Endothelial cell of umbilical vein (primary cell): ENCODE data around the gene MRGPRG. TPM values are rescaled to one million over a fixed set of nuclear protein-coding genes. Genes with fewer than 3 reads are reported as not detected.

ENCODE experiments used
- BruUV-seq: library from RNA; stranded (reverse); fragments of 400-500 nt; replicated peaks from 2 replicates; lab custom pipeline; 2021; lab: Mats Ljungman, UMichigan
- CTCF ChIA-PET: fragments of 300-600, 350-600 bp; sonication (Branson Sonifier 250); formaldehyde crosslinking; loops from one replicate; lab custom pipeline; 2021; ENCODE audit warnings: antibody characterized with exemption, inconsistent platforms; lab: Charles Lee
- POLR2A ChIA-PET: fragments of 300-600, 350-600 bp; sonication (Branson Sonifier 250); formaldehyde crosslinking; loops from one replicate; lab custom pipeline; 2021; ENCODE audit warnings: antibody characterized with exemption, inconsistent platforms; lab: Charles Lee
- DNase-seq: peaks from one replicate; pipeline ENCODE4 v3.0.0-alpha.2; 2011; ENCODE audit warnings: low read depth, low spot score
- FAIRE-seq: peaks from 2 replicates; lab custom pipeline; 2011; peaks lifted over from hg19 to GRCh38; lab: Jason Lieb, UNC
- H2AFZ ChIP-seq: 2 replicates; pipeline ENCODE4 v1.6.0; 2012; ENCODE audit warnings: low read depth, low read length, control low read depth, inconsistent platforms
- H3K27ac ChIP-seq: 2 replicates; pipeline ENCODE4 v1.5.1; 2011; ENCODE audit warnings: low read depth, mild to moderate bottlenecking, control low read depth, low read length, moderate library complexity; ENCODE audit not compliant: insufficient read depth
- H3K27me3 ChIP-seq, 2 experiments: 2 replicates each; pipeline versions ENCODE4 v1.6.0 to v1.6.1; 2011; ENCODE audit warnings: low read length in 2 of 2, mixed read lengths in 1 of 2; ENCODE audit not compliant: control insufficient read depth in 2 of 2, insufficient read depth in 2 of 2
- H3K36me3 ChIP-seq, 2 experiments: 2 replicates in 1 of 2; 3 replicates in 1 of 2; pipeline ENCODE4 v1.5.1; 2011; ENCODE audit warnings: low read length in 2 of 2, mild to moderate bottlenecking in 1 of 2, moderate library complexity in 1 of 2; ENCODE audit not compliant: control insufficient read depth in 2 of 2, insufficient read depth in 2 of 2; ENCODE audit errors: extremely low read depth in 1 of 2
- H3K4me1 ChIP-seq: 3 replicates; pipeline ENCODE4 v1.5.1; 2011; ENCODE audit warnings: mild to moderate bottlenecking, low read length; ENCODE audit not compliant: control insufficient read depth, insufficient read depth; ENCODE audit errors: extremely low read depth
- H3K4me2 ChIP-seq: 2 replicates; pipeline ENCODE4 v1.6.1; 2011; ENCODE audit warnings: low read length, control low read depth, mixed read lengths; ENCODE audit not compliant: insufficient read depth
- H3K4me3 ChIP-seq, 3 experiments: fragments of 200-600 bp in 1 of 3; sonication (generic), shearing (Covaris generic) in 1 of 3; replicated peaks in 1 of 3; 2 replicates each; pipeline ENCODE4 v1.5.1; 2011 to 2016; ENCODE audit warnings: control low read depth in 3 of 3, low read length in 3 of 3, mild to moderate bottlenecking in 2 of 3, inconsistent platforms in 1 of 3, low read depth in 1 of 3, moderate library complexity in 1 of 3; ENCODE audit not compliant: insufficient read depth in 1 of 3
- H3K79me2 ChIP-seq: 2 replicates; pipeline ENCODE4 v1.6.0; 2012; ENCODE audit warnings: low read length, inconsistent platforms; ENCODE audit not compliant: control insufficient read depth, insufficient read depth
- H3K9ac ChIP-seq: replicated peaks from 2 replicates; pipeline ENCODE3; 2011; ENCODE audit warnings: low read length, control low read depth; ENCODE audit not compliant: insufficient read depth; ENCODE audit errors: extremely low read depth
- H3K9me1 ChIP-seq: replicated peaks from 3 replicates; pipeline ENCODE4 v1.6.0; 2011; ENCODE audit warnings: mild to moderate bottlenecking, low read length; ENCODE audit not compliant: control insufficient read depth, insufficient read depth; ENCODE audit errors: extremely low read depth
- H3K9me3 ChIP-seq: replicated peaks from 2 replicates; pipeline ENCODE4 v1.5.1; 2012; ENCODE audit warnings: low read length, inconsistent platforms; ENCODE audit not compliant: control insufficient read depth, insufficient read depth
- H4K20me1 ChIP-seq: replicated peaks from 2 replicates; pipeline ENCODE3; 2011; ENCODE audit warnings: mild to moderate bottlenecking, low read length; ENCODE audit not compliant: control insufficient read depth, insufficient read depth; ENCODE audit errors: extremely low read depth
- CTCF ChIP-seq, 2 donors: IDR thresholded peaks; 1 replicate in 1 of 2; 2 replicates in 1 of 2; pipeline ENCODE4 v1.5.1; 2011; ENCODE audit warnings: low read length in 2 of 2, mild to moderate bottlenecking in 2 of 2, moderate library complexity in 2 of 2, control low read depth in 1 of 2, inconsistent platforms in 1 of 2, low read depth in 1 of 2; ENCODE audit not compliant: insufficient read depth in 1 of 2; ENCODE audit errors: extremely low read depth in 1 of 2
- FOS ChIP-seq: IDR thresholded peaks from 2 replicates; pipeline ENCODE4 v1.6.1; 2011; ENCODE audit warnings: mild to moderate bottlenecking, low read length, moderate library complexity, borderline replicate concordance; ENCODE audit not compliant: insufficient read depth
- GATA2 ChIP-seq: IDR thresholded peaks from 2 replicates; pipeline ENCODE4 v1.7.0; 2011; ENCODE audit warnings: low read depth, mild to moderate bottlenecking, moderate library complexity, mixed read lengths, low read length; ENCODE audit not compliant: insufficient read length, insufficient read depth
- JUN ChIP-seq: IDR thresholded peaks from 2 replicates; pipeline ENCODE4 v1.6.1; 2011; ENCODE audit warnings: borderline replicate concordance, low read depth; ENCODE audit not compliant: insufficient read length, insufficient read depth
- MAX ChIP-seq: IDR thresholded peaks from 2 replicates; pipeline ENCODE4 v1.6.1; 2011; ENCODE audit not compliant: insufficient read depth, insufficient read length
- MYC ChIP-seq: IDR thresholded peaks from one replicate; pipeline ENCODE4 v1.6.1; 2011; ENCODE audit warnings: mild to moderate bottlenecking, low read depth, low read length
- POLR2A ChIP-seq: IDR thresholded peaks from 2 replicates; pipeline ENCODE4 v1.6.1; 2012; ENCODE audit warnings: low read depth, mild to moderate bottlenecking, control low read depth, low read length
- POLR2AphosphoS5 ChIP-seq: IDR thresholded peaks from 2 replicates; pipeline ENCODE4 v1.6.1; 2012; ENCODE audit warnings: low read depth, mild to moderate bottlenecking, control low read depth, low read length, moderate library complexity; ENCODE audit not compliant: insufficient read depth
- dilution Hi-C: fragments of 300-500 bp; cut with MboI; formaldehyde crosslinking; loops from one replicate; pipeline ENCODE4 v1.15.0; 2019; ENCODE audit warnings: low sequenced_read_pairs; ENCODE audit not compliant: extremely low pct_ligation_motif_present
- intact Hi-C: fragments of 100-400 bp; cut with micrococcal nuclease; formaldehyde crosslinking; loops from one replicate; pipeline ENCODE4 v1.10.0; 2022
- polyA plus RNA-seq, 4 experiments: library from polyadenylated mRNA; depleted of rRNA in 3 of 4; stranded (reverse) in 3 of 4; unstranded in 1 of 4; fragments of >200 nt; gene quantifications; 2 replicates each; pipeline versions ENCODE4 v1.2.1 to v1.2.3, GENCODE V29; 2011 to 2012; ENCODE audit warnings: missing spikeins in 1 of 4
- total RNA-seq: library from RNA; stranded (reverse); gene quantifications from 2 replicates; pipeline ENCODE4 v1.2.3, GENCODE V29; 2021

MRGPRG gene
- total and polyA plus RNA-seq, 2 donors (not counting 3 experiments of a cell fraction or from before 2014, with no cell fraction given) = not detected

GRCh38 chr11:3191586-3192324, 26.9 kb downstream of the MRGPRG start:
- Histone ChIP-seq H3K9me3 (no peaks in the 10 kb centered on the region), H3K4me2 (no peak overlapping the region), H3K27me3 (peaks cover 0 to 4% of the 10 kb centered on the region in 2 experiments), H3K27ac (no peak overlapping the region), H3K36me3 (no peaks in the 10 kb centered on the region), H3K4me3 (no peak overlapping the region), H2AFZ (no peak overlapping the region), H3K9me1 (no peaks in the 10 kb centered on the region), H3K79me2 (no peaks in the 10 kb centered on the region), H4K20me1 (no peaks in the 10 kb centered on the region), H3K9ac (no peak overlapping the region), H3K4me1 (no peaks in the 10 kb centered on the region)
- FAIRE-seq (no peak), DNase-seq (no peak)
- dilution Hi-C loops = no loop called here
- no TSS peak for BruUV-seq
- ChIA-PET POLR2A (no interaction called here), CTCF (interaction anchor here (0.9 to 2.0 kb wide), 3 partner anchors 15 to 24 kb away, joined by 3 to 4 read pairs (median 4); no protein-coding TSS in a partner anchor)
- TF ChIP-seq MAX (no peak), POLR2A (no peak), GATA2 (no peak), CTCF (IDR thresholded peaks at IDR 0.05; ENCODE audit: extremely low read depth in 1 of 2, insufficient read depth in 1 of 2, low read depth in 1 of 2, low read length in 2 of 2) (no peak), MYC (no peak), FOS (no peak), POLR2AphosphoS5 (no peak), JUN (no peak)
- intact Hi-C loops = no loop called here
